PC-9 (cell line): ENCODE results near the gene QSER1.

Experiments used
- EZH2 ChIP-seq: fragments of 200-600 bp; sonication (generic); IDR thresholded peaks from 2 replicates; pipeline ENCODE4 v1.8.0; 2017; ENCODE audit warnings: antibody characterized with exemption, low read depth
- TF ChIP-seq, protein P1 (sequence below): fragments of 200-600 bp; sonication (generic); conservative IDR thresholded peaks from 2 replicates; pipeline ENCODE4 v1.6.1; 2017; ENCODE audit warnings: mixed run types, antibody characterized with exemption, mild to moderate bottlenecking, moderate library complexity

DNA sequence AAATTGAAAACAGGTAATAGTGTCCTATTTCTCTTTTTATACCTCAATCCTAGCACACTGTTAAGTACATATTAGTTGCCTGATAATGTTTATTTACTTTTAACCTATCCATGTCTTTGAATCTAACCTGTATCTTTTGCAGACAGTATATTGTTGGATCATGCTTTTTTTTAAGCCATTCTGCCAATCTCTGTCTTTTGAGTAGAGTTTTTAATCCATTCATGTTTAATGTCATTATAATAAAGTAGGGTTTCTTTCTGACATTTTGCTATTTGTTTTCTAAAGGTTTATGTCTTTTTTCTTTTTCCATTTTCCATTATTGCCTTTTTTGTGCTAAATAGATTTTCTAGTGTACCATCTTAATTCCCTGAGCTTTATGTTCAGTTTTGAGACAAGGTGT, 99.3 kb downstream of the QSER1 start:
- TF ChIP-seq, protein P1, sequence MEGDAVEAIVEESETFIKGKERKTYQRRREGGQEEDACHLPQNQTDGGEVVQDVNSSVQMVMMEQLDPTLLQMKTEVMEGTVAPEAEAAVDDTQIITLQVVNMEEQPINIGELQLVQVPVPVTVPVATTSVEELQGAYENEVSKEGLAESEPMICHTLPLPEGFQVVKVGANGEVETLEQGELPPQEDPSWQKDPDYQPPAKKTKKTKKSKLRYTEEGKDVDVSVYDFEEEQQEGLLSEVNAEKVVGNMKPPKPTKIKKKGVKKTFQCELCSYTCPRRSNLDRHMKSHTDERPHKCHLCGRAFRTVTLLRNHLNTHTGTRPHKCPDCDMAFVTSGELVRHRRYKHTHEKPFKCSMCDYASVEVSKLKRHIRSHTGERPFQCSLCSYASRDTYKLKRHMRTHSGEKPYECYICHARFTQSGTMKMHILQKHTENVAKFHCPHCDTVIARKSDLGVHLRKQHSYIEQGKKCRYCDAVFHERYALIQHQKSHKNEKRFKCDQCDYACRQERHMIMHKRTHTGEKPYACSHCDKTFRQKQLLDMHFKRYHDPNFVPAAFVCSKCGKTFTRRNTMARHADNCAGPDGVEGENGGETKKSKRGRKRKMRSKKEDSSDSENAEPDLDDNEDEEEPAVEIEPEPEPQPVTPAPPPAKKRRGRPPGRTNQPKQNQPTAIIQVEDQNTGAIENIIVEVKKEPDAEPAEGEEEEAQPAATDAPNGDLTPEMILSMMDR: no peak
- no peak for TF ChIP-seq EZH2
